Muscle layer of duodenum (tissue), 2 donors: Measurements from ENCODE around the gene AGPAT1.
"Not testable (repeated sequence)": the region's sequence is repeated elsewhere in the genome, so short reads cannot be mapped to it uniquely, and the experiment has no call there.

Experiments
- H3K27ac ChIP-seq: one replicate; pipeline ENCODE4 v1.7.0; 2013; ENCODE audit warnings: mild to moderate bottlenecking, low read length
- H3K27me3 ChIP-seq: one replicate; pipeline ENCODE4 v1.7.0; 2013; ENCODE audit warnings: low read depth, mild to moderate bottlenecking, control low read depth, low read length
- H3K36me3 ChIP-seq, 2 donors: one replicate each; pipeline ENCODE4 v1.7.0; 2013; ENCODE audit warnings: low read length in 2 of 2, control low read depth in 1 of 2, mild to moderate bottlenecking in 1 of 2; ENCODE audit not compliant: insufficient read depth in 2 of 2, control insufficient read depth in 1 of 2
- H3K4me1 ChIP-seq, 2 donors: one replicate each; pipeline ENCODE4 v1.7.0; 2013; ENCODE audit warnings: low read length in 2 of 2, mild to moderate bottlenecking in 2 of 2, control low read depth in 1 of 2, moderate library complexity in 1 of 2; ENCODE audit not compliant: insufficient read depth in 2 of 2, control insufficient read depth in 1 of 2
- H3K4me3 ChIP-seq, 2 donors: one replicate each; pipeline ENCODE4 v1.7.0; 2013; ENCODE audit warnings: low read length in 2 of 2, low read depth in 1 of 2, mild to moderate bottlenecking in 1 of 2
- H3K9me3 ChIP-seq, 2 donors: one replicate each; pipeline ENCODE4 v1.7.0; 2013; ENCODE audit warnings: low read length in 2 of 2, control low read depth in 1 of 2, mild to moderate bottlenecking in 1 of 2; ENCODE audit not compliant: control insufficient read depth in 1 of 2
- donor health status: healthy.

Gene AGPAT1

DNA sequence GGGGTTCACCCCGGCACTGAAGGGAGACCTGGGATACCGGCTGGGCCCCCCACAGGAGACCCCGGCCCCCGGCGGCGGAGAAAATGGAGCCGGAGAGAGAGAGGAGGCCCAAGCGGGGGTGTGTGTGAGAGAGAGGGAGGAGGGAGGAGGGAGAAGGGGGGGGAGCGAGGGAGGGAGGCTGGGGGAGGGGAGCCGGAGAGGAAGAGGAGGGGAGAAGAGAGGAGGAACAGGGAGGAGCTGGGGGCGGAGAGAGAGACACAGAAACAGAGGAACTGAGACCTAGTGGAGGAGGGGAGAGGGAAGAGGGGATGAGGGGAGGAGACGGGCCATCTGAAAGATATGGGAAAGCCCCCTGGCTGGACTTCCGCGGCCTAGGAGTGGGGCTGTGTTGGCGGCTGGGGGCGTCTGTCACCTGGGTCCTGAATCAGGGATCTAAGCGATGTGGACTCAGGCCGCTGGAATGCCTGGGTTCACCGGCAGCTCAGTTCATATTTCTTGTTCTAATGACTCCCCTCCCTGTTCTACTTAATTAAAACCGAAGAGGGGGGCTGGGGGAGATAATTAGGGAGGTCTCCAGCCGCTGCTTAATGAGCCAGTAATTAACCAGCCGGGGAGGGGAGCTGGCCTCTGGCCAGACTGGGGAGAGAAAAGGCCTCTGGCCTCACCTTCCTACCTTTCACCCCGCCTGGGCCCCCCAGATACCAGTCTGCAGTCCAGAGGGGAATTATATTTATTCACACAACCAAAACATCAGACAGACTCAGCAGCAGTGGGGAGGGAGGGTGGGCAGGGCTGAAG is 14.4 kb upstream of the AGPAT1 start, which contains the start of gene PBX2:
Gene PBX2, minus strand, starts transcription at position 149 of the 798 bp plus-strand sequence. CDS start 287 bp downstream, outside the sequence.
- H3K27me3 ChIP-seq, result no peaks in the 10 kb centered on the region
- peaks cover 16 to 42% of the 10 kb centered on the region in 2 donors for H3K4me1 ChIP-seq
- peak within 1 kb of the TSS; percentile 96 for H3K27ac ChIP-seq
- H3K36me3 ChIP-seq, result peaks cover 16 to 18% of the 10 kb centered on the region in 2 donors
- no peaks in the 10 kb centered on the region for H3K9me3 ChIP-seq
- H3K4me3 ChIP-seq, result peak within 1 kb of the TSS; percentile 80 to 81

- Histone ChIP-seq H3K27ac (peak overlapping the region; percentile 94), H3K4me3 (peak overlapping the region; percentile 80 to 81), H3K9me3 (no peaks in the 10 kb centered on the region), H3K4me1 (peaks cover 13 to 37% of the 10 kb centered on the region in 2 donors), H3K27me3 (no peaks in the 10 kb centered on the region), H3K36me3 (peaks cover 16 to 18% of the 10 kb centered on the region in 2 donors)
Measured at GRCh38 chr6:32189742-32190053, 13.8 kb upstream of the AGPAT1 start.

DNA sequence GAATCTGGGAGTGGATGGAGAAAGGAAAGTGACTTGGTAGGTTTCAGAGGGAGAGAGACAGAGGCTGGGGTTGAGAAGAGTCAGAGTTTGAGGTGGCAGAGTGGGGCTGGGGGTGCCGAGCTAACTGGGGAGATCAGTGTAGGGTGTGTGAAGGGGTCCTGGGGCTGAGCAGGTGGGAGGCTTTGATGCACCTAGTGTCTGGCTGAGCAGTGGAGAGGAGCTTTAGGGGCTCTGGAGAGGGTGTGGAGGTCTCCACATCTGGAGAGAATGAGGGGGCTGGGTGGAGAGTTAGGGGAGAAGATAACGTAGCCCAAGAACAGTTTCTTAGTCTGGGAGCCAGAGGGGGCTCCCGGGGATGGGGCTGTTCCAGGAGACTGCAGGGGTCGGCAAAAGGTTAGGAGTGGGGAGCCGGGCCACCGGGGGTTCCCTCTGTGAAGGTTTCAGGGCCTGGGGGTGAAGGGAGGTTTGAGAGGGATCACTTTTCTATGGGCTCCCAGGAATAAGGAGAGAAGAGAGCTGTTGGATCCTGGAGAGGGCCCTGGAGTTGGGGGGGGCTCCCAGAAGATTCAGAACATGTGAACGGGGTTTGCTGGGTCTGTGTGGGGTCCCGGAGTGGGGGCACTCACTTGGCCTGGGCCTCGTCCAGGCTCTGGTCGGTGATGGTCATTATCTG is 13.3 kb upstream of the AGPAT1 start:
- Histone ChIP-seq H3K9me3 (no peaks in the 10 kb centered on the region), H3K27ac (peak overlapping the region; percentile 94), H3K4me3 (peak overlapping the region; percentile 80 to 81), H3K27me3 (no peaks in the 10 kb centered on the region), H3K36me3 (peaks cover 16 to 20% of the 10 kb centered on the region in 2 donors), H3K4me1 (peaks cover 12 to 35% of the 10 kb centered on the region in 2 donors)

DNA sequence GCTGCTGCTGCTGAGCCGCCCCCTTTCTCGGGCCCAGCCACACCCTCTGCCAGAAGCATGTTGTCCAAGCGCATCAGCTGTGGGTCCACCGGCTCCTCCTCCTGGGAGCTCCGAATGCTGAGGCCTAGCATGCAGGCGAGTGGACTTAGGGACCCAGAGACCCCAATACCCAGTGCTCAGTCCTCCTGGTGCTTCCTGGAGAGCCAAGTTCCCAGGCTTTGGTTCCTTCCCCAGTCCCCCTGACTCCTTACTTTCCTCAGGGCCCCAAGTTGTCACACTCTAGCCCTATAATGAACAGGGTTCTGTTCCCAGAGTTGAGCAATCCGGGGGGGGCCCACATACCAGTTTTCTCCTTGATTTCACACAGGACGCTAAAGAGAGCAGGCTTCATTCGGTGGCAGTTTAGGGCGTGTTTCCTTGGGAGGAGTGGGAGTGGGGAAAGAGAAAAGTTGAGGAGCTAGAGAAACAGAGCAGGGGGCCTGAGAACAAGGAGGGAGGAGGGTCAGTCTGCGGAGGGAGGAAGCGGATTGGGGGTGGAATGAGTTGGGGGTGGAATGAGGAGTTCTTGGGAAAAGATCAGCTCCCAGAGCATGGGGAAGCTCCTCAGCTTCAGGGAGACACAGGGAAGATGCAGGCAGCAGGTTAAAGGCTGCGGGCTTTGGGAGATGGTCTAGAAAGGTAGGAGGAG is 12.6 kb upstream of the AGPAT1 start:
- peak overlapping the region; percentile 94 for H3K27ac ChIP-seq
- H3K27me3 ChIP-seq, result no peaks in the 10 kb centered on the region
- H3K4me1 ChIP-seq, result peaks cover 12 to 36% of the 10 kb centered on the region in 2 donors
- H3K4me3 ChIP-seq, result peak overlapping the region; percentile 80 to 81
- H3K9me3 ChIP-seq, result no peaks in the 10 kb centered on the region
- peaks cover 20 to 27% of the 10 kb centered on the region in 2 donors for H3K36me3 ChIP-seq

DNA sequence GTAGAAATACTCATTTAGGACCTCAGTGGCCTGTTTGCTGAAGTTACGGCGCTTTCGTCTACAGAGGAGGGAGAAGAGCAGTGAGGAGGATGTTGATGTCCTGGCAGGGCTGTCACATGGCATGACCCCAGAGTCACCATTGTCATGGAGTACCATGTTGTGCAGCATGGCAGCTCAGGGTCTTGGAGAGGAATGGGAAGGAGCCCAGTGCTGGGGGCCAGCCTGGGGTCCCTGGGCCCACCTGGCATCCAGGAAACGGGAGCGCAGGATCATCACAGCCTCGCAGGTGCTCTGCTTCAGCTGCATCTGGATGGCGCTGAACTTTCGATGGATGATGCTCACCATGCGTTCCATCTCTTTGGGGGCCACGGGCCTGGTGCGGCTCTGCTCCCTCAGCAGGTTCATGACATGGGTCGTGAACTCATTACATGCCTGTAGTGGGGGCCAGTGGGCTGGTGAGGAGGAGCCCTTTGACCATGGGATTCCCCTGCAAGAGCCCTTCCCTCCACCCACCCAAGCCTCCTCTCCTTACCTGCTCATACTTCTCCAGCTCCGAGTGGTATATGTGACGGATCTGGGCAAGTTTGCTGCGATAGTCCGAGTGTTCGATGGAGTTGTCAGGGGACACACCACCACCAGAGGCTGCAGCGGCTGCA is 12.0 kb upstream of the AGPAT1 start:
- H3K4me3 ChIP-seq, result peak overlapping the region; percentile 80 to 81
- H3K9me3 ChIP-seq, H3K27me3 ChIP-seq, H3K27ac ChIP-seq: not testable (repeated sequence)
- peaks cover 11 to 36% of the 10 kb centered on the region in 2 donors for H3K4me1 ChIP-seq
- H3K36me3 ChIP-seq, result peaks cover 21 to 30% of the 10 kb centered on the region in 2 donors

GRCh38 chr6:32187009-32187709 is 11.3 kb upstream of the AGPAT1 start:
- peaks cover 27 to 36% of the 10 kb centered on the region in 2 donors for H3K36me3 ChIP-seq
- H3K27ac ChIP-seq, result peak overlapping the region; percentile 32
- no peaks in the 10 kb centered on the region for H3K9me3 ChIP-seq
- peak overlapping the region in 1 of 2 donors; percentile 81 for H3K4me3 ChIP-seq
- no peaks in the 10 kb centered on the region for H3K27me3 ChIP-seq
- H3K4me1 ChIP-seq, result peaks cover 7 to 42% of the 10 kb centered on the region in 2 donors

DNA sequence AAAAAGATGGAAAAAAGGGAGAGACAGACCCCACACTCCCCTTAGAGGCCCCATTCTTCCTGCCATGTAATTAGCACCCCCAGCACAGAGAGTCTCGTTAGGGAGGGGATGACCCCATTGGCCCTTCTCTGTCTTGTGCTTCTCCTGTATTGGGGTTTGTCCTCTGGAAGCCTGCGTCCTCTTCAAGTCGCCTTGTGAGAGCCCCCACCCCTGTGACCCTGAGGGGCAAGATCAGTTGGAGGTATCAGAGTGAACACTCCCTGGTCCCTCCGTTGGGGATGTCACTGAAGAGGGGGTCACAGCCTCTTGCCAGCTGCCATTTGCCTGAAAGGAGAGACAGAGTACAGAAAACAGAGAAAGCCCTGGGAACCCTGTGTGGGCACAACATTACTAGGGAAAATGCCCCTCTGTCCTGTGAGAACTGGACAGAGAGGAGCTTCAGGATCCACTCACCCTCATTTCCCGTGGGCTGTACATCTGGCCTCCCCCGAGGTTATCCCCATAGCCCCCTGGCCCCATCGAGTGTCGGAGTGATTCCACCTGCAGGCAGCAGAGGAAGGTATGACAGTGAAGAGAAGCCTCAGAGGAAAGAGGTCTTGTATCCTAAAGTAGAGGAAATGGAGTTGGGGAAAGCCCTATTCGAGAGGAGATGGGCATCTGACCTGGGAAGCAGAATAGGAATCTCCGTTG is 10.4 kb upstream of the AGPAT1 start:
- H3K27me3 ChIP-seq, H3K4me3 ChIP-seq, H3K9me3 ChIP-seq: not testable (repeated sequence)
- H3K36me3 ChIP-seq, result peaks cover 30 to 40% of the 10 kb centered on the region in 2 donors
- peak overlapping the region; percentile 32 for H3K27ac ChIP-seq
- peaks cover 6 to 43% of the 10 kb centered on the region in 2 donors for H3K4me1 ChIP-seq

DNA sequence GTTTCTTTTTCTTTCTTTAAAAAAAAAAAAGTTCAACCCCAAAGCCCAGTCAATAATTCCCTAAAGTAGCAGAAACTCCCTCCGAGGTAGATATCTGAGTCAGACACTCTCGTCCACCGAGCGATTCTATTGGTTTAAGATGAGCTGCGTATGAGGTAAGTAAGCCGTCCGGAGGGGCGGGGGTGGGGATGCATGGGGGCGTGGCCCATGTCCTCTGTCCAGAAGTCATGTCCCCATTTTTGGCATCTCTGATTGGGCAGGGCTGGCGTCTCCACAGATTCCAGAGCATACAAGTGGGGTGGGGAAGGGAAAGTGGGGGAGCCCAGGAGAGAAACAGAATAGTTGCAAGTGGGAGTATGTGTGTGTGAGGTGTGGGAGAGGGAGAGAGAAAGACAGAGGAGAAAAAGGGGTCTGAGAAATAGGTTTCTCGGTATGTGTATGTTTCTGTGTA is 9.8 kb upstream of the AGPAT1 start:
- not testable (repeated sequence) for H3K9me3 ChIP-seq, H3K4me3 ChIP-seq, H3K27me3 ChIP-seq
- Histone ChIP-seq H3K36me3 (peaks cover 36 to 46% of the 10 kb centered on the region in 2 donors), H3K4me1 (peaks cover 0 to 43% of the 10 kb centered on the region in 2 donors), H3K27ac (peak overlapping the region; percentile 32)

GRCh38 chr6:32184084-32184640 is 8.3 kb upstream of the AGPAT1 start, which contains the start of gene AGER:
TSS of gene AGER (minus strand) at chr6:32184253. CDS start at chr6:32184222, 31 bp downstream.
- Histone ChIP-seq H3K36me3 (peaks cover 38 to 51% of the 10 kb centered on the region in 2 donors), H3K4me1 (peaks cover 9 to 54% of the 10 kb centered on the region in 2 donors), H3K4me3 (no peak within 1 kb of the TSS), H3K27ac (peak within 1 kb of the TSS; percentile 60), H3K9me3 (no peaks in the 10 kb centered on the region), H3K27me3 (no peaks in the 10 kb centered on the region)
